ENCODE measurements around the gene ZNF668.

Gene ZNF668

GRCh38 chr16:31076319-31076718 lies 2.3 kb upstream of the ZNF668 start:
- H3K4me3 ChIP-seq (ENCODE audit: low read length) = no peak overlapping the region
- DNase-seq (ENCODE audit: low read depth) = no peak
- no peak for TF ChIP-seq CTCF (conservative IDR thresholded peaks at IDR 0.05; ENCODE audit: low read depth, low read length)

DNA sequence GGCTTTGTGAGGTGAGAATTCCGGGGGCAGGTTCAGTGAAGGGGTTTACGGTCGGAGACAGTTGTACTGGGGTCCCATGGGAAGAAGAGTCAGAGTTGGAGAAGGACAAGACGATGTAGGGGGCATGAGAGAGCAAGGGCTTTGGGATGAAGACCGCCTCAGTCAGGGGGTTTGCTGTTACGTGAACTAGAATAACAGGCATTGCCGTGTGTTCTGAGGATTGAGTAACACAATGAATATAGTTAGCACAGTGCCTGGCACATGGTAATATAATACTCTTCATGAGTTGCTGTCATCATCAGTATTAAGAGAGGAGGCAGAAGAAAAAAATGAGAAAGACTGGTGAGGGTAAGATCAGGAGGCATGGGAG lies 759 bp upstream of the ZNF668 start:
- DNase-seq (ENCODE audit: low read depth) = no peak
- peak overlapping the region; percentile 99 for H3K4me3 ChIP-seq (ENCODE audit: low read length)
- TF ChIP-seq CTCF (conservative IDR thresholded peaks at IDR 0.05; ENCODE audit: low read depth, low read length) = no peak

GRCh38 chr16:31073142-31073969 lies 684 bp downstream of the ZNF668 start:
- peak; percentile 61 for DNase-seq (ENCODE audit: low read depth)
- no peak for TF ChIP-seq CTCF (conservative IDR thresholded peaks at IDR 0.05; ENCODE audit: low read depth, low read length)
- H3K4me3 ChIP-seq (ENCODE audit: low read length) = peak overlapping the region; percentile 99

DNA sequence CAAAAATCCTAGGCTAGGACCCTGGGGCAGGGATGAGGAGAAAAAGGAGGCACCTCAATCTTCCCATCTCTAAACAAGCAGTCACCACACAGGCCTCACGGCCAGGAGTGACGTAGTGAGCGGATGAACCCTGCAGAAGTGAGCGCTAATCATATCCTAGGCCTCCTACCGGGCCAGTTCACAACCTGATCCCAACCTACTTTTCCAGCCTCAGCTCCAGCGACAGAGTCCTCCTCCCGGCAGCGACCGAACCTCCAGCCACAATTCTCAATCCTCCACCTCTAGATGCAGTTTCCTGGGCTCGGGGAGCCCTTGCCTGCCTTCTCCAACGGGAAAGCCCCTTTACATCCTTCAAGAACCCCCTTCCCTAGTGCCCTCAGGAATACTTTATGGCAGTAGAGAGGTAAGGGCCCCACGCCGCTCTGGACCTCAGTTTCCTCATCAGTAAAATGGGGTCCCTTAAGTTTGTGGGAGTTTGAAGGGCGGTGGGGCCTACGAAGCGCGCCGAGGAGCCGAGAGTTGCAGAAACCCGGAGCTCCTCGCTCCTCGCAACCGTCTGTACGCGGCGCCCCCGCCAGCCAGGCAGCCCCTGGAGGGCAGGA lies 1.4 kb downstream of the ZNF668 start:
- TF ChIP-seq CTCF (conservative IDR thresholded peaks at IDR 0.05; ENCODE audit: low read depth, low read length) = no peak
- H3K4me3 ChIP-seq (ENCODE audit: low read length) = peak overlapping the region; percentile 99
- no peak for DNase-seq (ENCODE audit: low read depth)

DNA sequence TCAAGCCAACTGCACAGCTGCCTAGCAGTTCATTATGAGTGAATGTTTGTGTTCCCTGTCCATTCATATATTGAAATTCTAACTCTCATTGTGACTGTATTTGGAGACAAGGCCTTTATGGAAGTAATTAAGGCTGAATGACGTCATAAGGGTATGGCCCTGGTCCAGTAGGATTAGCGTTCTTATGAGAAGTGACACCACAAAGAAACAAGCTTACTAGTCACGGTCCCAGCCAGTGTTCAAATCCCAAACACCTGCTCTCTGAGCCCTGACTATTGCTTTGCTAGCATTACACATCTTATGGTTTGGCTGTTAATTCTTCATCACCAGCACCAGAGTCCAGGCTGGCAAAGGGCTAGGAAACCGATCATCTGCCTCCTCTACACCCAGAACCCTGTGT lies 2.2 kb downstream of the ZNF668 start:
- TF ChIP-seq CTCF (conservative IDR thresholded peaks at IDR 0.05; ENCODE audit: low read depth, low read length) = no peak
- peak overlapping the region; percentile 99 for H3K4me3 ChIP-seq (ENCODE audit: low read length)
- DNase-seq (ENCODE audit: low read depth) = peak; percentile 96

DNA sequence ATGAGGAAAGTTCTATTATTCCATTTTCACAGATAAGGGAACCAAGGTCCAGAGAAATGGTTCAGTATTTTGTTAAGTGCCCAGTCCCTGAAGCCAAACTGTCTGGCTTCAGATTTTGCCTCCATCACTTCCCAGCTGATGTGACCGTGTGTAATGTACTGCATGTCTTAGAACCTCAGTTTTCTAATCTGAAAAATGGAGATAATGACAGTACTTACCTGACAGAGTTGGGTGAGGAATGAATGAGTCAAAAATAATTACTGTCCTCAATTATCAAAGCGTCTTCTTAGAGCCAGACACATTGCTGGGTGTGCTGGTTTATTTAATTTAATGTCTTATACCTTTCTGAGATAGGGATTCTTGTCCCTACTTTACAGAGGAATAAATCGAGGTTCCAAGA lies 6.7 kb downstream of the ZNF668 start:
- DNase-seq (ENCODE audit: low read depth) = no peak
- H3K4me3 ChIP-seq (ENCODE audit: low read length) = no peak overlapping the region
- TF ChIP-seq CTCF (conservative IDR thresholded peaks at IDR 0.05; ENCODE audit: low read depth, low read length) = no peak
